ENCODE results near the gene KRT81.
"Not testable (repeated sequence)": the region's sequence is repeated elsewhere in the genome, so short reads cannot be mapped to it uniquely, and the experiment has no call there.

DNA sequence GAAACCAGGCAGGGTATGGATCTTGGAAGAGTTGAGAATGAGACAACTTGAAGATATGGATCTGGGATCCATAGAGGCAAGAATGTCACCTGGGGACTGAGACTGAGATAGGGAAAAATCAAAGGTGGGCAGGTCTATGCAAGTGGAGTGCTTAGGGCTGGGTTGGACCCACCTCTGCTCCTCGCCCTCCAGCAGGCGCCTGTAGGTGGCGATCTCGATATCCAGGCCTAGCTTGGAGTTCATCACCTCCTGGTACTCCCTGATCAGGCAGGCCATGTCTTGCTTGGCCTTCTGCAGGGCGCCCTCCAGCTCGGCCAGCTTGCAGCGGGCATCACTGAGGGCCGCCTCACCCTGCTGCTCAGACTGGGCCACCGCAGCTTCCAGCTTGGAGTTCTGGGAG lies 24.4 kb upstream of the KRT81 start:
- TF ChIP-seq, protein P1, sequence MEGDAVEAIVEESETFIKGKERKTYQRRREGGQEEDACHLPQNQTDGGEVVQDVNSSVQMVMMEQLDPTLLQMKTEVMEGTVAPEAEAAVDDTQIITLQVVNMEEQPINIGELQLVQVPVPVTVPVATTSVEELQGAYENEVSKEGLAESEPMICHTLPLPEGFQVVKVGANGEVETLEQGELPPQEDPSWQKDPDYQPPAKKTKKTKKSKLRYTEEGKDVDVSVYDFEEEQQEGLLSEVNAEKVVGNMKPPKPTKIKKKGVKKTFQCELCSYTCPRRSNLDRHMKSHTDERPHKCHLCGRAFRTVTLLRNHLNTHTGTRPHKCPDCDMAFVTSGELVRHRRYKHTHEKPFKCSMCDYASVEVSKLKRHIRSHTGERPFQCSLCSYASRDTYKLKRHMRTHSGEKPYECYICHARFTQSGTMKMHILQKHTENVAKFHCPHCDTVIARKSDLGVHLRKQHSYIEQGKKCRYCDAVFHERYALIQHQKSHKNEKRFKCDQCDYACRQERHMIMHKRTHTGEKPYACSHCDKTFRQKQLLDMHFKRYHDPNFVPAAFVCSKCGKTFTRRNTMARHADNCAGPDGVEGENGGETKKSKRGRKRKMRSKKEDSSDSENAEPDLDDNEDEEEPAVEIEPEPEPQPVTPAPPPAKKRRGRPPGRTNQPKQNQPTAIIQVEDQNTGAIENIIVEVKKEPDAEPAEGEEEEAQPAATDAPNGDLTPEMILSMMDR (IDR thresholded peaks at IDR 0.05) = peak; percentile 54
- not testable (repeated sequence) for TF ChIP-seq EZH2phosphoT487, EZH2 (IDR thresholded peaks at IDR 0.05)

Measured in neural progenitor cell (in vitro differentiated cells).